Neuronal stem cell (in vitro differentiated cells): ENCODE results near the gene RAB3IP.

ENCODE experiments used
- DNase-seq: peaks from one replicate; pipeline ENCODE4 v3.0.0-alpha.2; 2013; ENCODE audit warnings: low spot score
- H2AFZ ChIP-seq: one replicate; pipeline ENCODE4 v1.6.1; 2013; ENCODE audit warnings: mild to moderate bottlenecking, low read length, inconsistent platforms
- H2AK5ac ChIP-seq: 2 replicates; pipeline ENCODE4 v1.6.1; 2013; ENCODE audit warnings: low read depth, mild to moderate bottlenecking, inconsistent platforms, low read length, moderate library complexity, mixed read lengths
- H2BK120ac ChIP-seq: 2 replicates; pipeline ENCODE4 v1.6.1; 2013; ENCODE audit warnings: low read depth, mild to moderate bottlenecking, inconsistent platforms, low read length, moderate library complexity, mixed read lengths
- H2BK12ac ChIP-seq: one replicate; pipeline ENCODE4 v1.6.1; 2013; ENCODE audit warnings: low read length, inconsistent platforms
- H2BK15ac ChIP-seq: 2 replicates; pipeline ENCODE4 v1.6.1; 2013; ENCODE audit warnings: mild to moderate bottlenecking, low read length, inconsistent platforms, mixed read lengths
- H2BK5ac ChIP-seq: one replicate; pipeline ENCODE4 v1.6.1; 2013; ENCODE audit warnings: inconsistent platforms, mild to moderate bottlenecking, low read length, moderate library complexity
- H3K14ac ChIP-seq: one replicate; pipeline ENCODE4 v1.6.1; 2013; ENCODE audit warnings: low read length, inconsistent platforms
- H3K18ac ChIP-seq: 2 replicates; pipeline ENCODE4 v1.6.1; 2013; ENCODE audit warnings: low read length, inconsistent platforms
- H3K23ac ChIP-seq: 2 replicates; pipeline ENCODE4 v1.6.1; 2013; ENCODE audit warnings: low read depth, mild to moderate bottlenecking, mixed read lengths, low read length, inconsistent platforms; ENCODE audit not compliant: poor library complexity
- H3K27ac ChIP-seq: replicated peaks from 3 replicates; pipeline ENCODE4 v1.5.1; 2013; ENCODE audit warnings: low read length, inconsistent platforms
- H3K27me3 ChIP-seq, 3 experiments: 2 replicates each; pipeline ENCODE4 v1.6.1; 2013; ENCODE audit warnings: low read length in 3 of 3, mild to moderate bottlenecking in 2 of 3, inconsistent platforms in 1 of 3, low read depth in 1 of 3, mixed read lengths in 1 of 3, moderate library complexity in 1 of 3; ENCODE audit not compliant: control insufficient read depth in 3 of 3, insufficient read depth in 3 of 3
- H3K36me3 ChIP-seq, 2 donors: replicated peaks in 1 of 2; 2 replicates each; pipeline ENCODE4 v1.6.1; 2013; ENCODE audit warnings: low read length in 2 of 2; ENCODE audit not compliant: control insufficient read depth in 2 of 2, insufficient read depth in 2 of 2
- H3K4ac ChIP-seq: 2 replicates; pipeline ENCODE4 v1.6.1; 2013; ENCODE audit warnings: inconsistent platforms, mild to moderate bottlenecking, low read length, moderate library complexity
- H3K4me1 ChIP-seq, 2 donors: 1 replicate in 1 of 2; 2 replicates in 1 of 2; pipeline ENCODE4 v1.6.1; 2013; ENCODE audit warnings: low read length in 2 of 2, low read depth in 1 of 2; ENCODE audit not compliant: control insufficient read depth in 2 of 2, insufficient read depth in 1 of 2
- H3K4me2 ChIP-seq: one replicate; pipeline ENCODE4 v1.6.1; 2013; ENCODE audit warnings: mild to moderate bottlenecking, low read length, inconsistent platforms; ENCODE audit not compliant: insufficient read depth, poor library complexity, severe bottlenecking
- H3K4me3 ChIP-seq, 2 donors: 2 replicates each; pipeline ENCODE4 v1.5.1; 2013; ENCODE audit warnings: low read length in 2 of 2, mild to moderate bottlenecking in 2 of 2, inconsistent platforms in 1 of 2, moderate library complexity in 1 of 2
- H3K79me1 ChIP-seq: one replicate; pipeline ENCODE4 v1.6.1; 2013; ENCODE audit warnings: low read depth, mild to moderate bottlenecking, inconsistent platforms, low read length, moderate library complexity
- H3K9ac ChIP-seq: one replicate; pipeline ENCODE4 v1.6.1; 2013; ENCODE audit warnings: mild to moderate bottlenecking, low read depth, low read length, inconsistent platforms; ENCODE audit not compliant: poor library complexity
- H3K9me3 ChIP-seq, 2 donors: replicated peaks in 1 of 2; 2 replicates each; pipeline versions ENCODE3 to v1.6.1; 2013; ENCODE audit warnings: low read length in 2 of 2, mild to moderate bottlenecking in 2 of 2, inconsistent platforms in 1 of 2, low read depth in 1 of 2, mixed read lengths in 1 of 2, moderate library complexity in 1 of 2; ENCODE audit not compliant: control insufficient read depth in 2 of 2, insufficient read depth in 1 of 2
- H4K8ac ChIP-seq: one replicate; pipeline ENCODE4 v1.6.1; 2013; ENCODE audit warnings: low read depth, mild to moderate bottlenecking, inconsistent platforms, low read length, moderate library complexity
- H4K91ac ChIP-seq: one replicate; pipeline ENCODE4 v1.6.1; 2013; ENCODE audit warnings: low read length, low read depth, mild to moderate bottlenecking, inconsistent platforms; ENCODE audit not compliant: poor library complexity
- WGBS, 2 donors: extraction: QIAGEN DNeasy Blood & Tissue Kit; methylation state at CpG; one replicate each; pipeline ENCODE4 v1.1.7; 2013; ENCODE audit warnings: missing lambda C conversion rate in 2 of 2, mixed read lengths in 1 of 2; ENCODE audit not compliant: insufficient read length in 2 of 2, insufficient replicate concordance in 1 of 2; ENCODE audit errors: extremely low coverage in 2 of 2; 5-methylcytosine and 5-hydroxymethylcytosine counted together

RAB3IP gene

DNA sequence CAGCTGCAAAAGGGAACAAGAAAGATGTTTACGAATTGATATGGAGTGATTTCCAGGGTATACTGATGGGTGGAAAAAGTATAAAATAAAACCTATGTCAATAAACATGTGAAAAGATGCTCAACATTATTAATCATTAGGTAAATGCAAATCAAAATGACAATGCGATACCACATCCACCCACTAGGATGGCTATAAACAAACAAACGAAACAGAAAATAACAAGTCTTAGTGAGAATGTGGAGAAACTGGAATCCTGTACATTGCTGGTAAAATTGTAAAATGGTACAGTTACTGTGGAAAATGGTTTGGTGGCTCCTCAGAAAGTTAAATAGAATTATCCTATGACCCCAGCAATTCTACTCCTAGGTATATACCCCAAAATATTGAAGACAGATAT lies 30.0 kb upstream of the RAB3IP start:
- H2BK15ac ChIP-seq, result no peak overlapping the region

DNA sequence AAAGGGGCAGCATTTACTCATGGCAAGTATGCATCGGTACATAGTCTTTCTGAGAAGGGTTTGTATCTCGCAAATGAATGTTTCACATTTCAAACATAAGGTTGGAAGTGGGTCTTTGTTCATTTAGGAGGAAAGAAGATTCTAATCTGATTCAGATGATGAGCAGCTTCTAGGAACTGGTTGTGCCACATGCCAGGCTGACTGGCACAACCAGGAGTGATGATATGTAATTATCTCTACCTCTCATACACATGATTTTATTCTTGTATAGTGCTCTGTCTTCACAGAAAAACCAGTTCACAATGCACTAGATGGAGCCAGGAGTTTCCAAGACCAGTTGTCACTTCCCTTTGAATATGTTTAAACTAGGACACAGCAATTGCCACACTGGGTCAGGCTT lies 25.8 kb upstream of the RAB3IP start:
- no peak overlapping the region for H3K14ac ChIP-seq

More for the DNA sequence above, 30.0 kb upstream of the RAB3IP start:
- Histone ChIP-seq H3K9ac (no peak overlapping the region), H2BK12ac (no peak overlapping the region), H3K9me3 (no peaks in the 10 kb centered on the region), H2AK5ac (no peak overlapping the region), H3K4me3 (no peak overlapping the region), H4K8ac (no peak overlapping the region), H4K91ac (no peak overlapping the region), H2BK120ac (no peak overlapping the region), H3K27ac (no peak overlapping the region), H3K14ac (no peak overlapping the region), H3K4me2 (no peak overlapping the region), H3K36me3 (no peaks in the 10 kb centered on the region), H2AFZ (no peak overlapping the region), H3K79me1 (no peaks in the 10 kb centered on the region), H3K4me1 (no peaks in the 10 kb centered on the region), H3K4ac (no peak overlapping the region), H3K18ac (no peak overlapping the region), H3K27me3 (no peaks in the 10 kb centered on the region), H2BK5ac (no peak overlapping the region), H3K23ac (no peak overlapping the region)
- no CpG with 5 or more reads among the region's 3 CpGs for WGBS, 2 donors
- DNase-seq, result no peak

DNA sequence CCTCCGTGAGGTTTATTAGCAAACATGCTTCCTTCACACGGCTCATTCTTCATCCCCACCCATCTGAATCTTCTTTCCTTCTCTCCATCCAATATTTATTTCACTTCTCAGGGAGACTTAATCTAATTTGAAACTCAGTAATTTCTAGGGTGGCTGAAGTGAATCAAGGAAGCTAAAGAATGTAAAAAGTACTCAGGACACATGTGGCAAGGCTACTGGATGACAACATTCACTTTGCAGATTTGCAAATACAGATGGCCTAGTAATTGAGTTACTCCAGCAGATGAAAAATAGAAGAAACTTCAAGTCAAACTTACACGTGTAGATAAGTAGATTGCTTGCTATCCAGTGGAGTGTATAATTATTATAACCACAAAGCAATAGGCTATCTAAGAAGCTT lies 24.1 kb upstream of the RAB3IP start:
- no peaks in the 10 kb centered on the region for H3K79me1 ChIP-seq
- WGBS, 2 donors, result no CpG with 5 or more reads among the region's 3 CpGs
- H3K14ac ChIP-seq, result no peak overlapping the region
- no peak overlapping the region for H3K27ac ChIP-seq
- no peak overlapping the region for H2BK120ac ChIP-seq
- no peaks in the 10 kb centered on the region for H3K36me3 ChIP-seq
- H3K9me3 ChIP-seq, result no peaks in the 10 kb centered on the region
- H2AK5ac ChIP-seq, result no peak overlapping the region
- no peak overlapping the region for H3K4ac ChIP-seq
- H2BK5ac ChIP-seq, result no peak overlapping the region
- H2BK15ac ChIP-seq, result no peak overlapping the region
- H3K18ac ChIP-seq, result no peak overlapping the region
- no peak overlapping the region for H3K4me2 ChIP-seq
- H4K8ac ChIP-seq, result no peak overlapping the region
- H3K4me1 ChIP-seq, result no peaks in the 10 kb centered on the region
- no peaks in the 10 kb centered on the region for H3K27me3 ChIP-seq
- H2AFZ ChIP-seq, result no peak overlapping the region
- no peak overlapping the region for H3K4me3 ChIP-seq
- no peak overlapping the region for H3K23ac ChIP-seq
- no peak overlapping the region for H2BK12ac ChIP-seq
- H3K9ac ChIP-seq, result no peak overlapping the region
- no peak for DNase-seq
- H4K91ac ChIP-seq, result no peak overlapping the region

More for the DNA sequence above, 25.8 kb upstream of the RAB3IP start:
- no peak overlapping the region for H2BK15ac ChIP-seq
- no peak overlapping the region for H2AK5ac ChIP-seq
- DNase-seq, result no peak
- H3K27me3 ChIP-seq, result no peaks in the 10 kb centered on the region
- no peak overlapping the region for H4K8ac ChIP-seq
- WGBS, 2 donors, result no CpG with 5 or more reads among the region's 2 CpGs
- H3K4me2 ChIP-seq, result no peak overlapping the region
- H3K18ac ChIP-seq, result no peak overlapping the region
- no peak overlapping the region for H2BK5ac ChIP-seq
- no peak overlapping the region for H3K9ac ChIP-seq
- H3K79me1 ChIP-seq, result no peaks in the 10 kb centered on the region
- H3K4ac ChIP-seq, result no peak overlapping the region
- H2AFZ ChIP-seq, result no peak overlapping the region
- H3K23ac ChIP-seq, result no peak overlapping the region
- H3K4me1 ChIP-seq, result no peaks in the 10 kb centered on the region
- H2BK120ac ChIP-seq, result no peak overlapping the region
- no peak overlapping the region for H2BK12ac ChIP-seq
- no peak overlapping the region for H4K91ac ChIP-seq
- no peak overlapping the region for H3K4me3 ChIP-seq
- no peaks in the 10 kb centered on the region for H3K36me3 ChIP-seq
- no peaks in the 10 kb centered on the region for H3K9me3 ChIP-seq
- H3K27ac ChIP-seq, result no peak overlapping the region

DNA sequence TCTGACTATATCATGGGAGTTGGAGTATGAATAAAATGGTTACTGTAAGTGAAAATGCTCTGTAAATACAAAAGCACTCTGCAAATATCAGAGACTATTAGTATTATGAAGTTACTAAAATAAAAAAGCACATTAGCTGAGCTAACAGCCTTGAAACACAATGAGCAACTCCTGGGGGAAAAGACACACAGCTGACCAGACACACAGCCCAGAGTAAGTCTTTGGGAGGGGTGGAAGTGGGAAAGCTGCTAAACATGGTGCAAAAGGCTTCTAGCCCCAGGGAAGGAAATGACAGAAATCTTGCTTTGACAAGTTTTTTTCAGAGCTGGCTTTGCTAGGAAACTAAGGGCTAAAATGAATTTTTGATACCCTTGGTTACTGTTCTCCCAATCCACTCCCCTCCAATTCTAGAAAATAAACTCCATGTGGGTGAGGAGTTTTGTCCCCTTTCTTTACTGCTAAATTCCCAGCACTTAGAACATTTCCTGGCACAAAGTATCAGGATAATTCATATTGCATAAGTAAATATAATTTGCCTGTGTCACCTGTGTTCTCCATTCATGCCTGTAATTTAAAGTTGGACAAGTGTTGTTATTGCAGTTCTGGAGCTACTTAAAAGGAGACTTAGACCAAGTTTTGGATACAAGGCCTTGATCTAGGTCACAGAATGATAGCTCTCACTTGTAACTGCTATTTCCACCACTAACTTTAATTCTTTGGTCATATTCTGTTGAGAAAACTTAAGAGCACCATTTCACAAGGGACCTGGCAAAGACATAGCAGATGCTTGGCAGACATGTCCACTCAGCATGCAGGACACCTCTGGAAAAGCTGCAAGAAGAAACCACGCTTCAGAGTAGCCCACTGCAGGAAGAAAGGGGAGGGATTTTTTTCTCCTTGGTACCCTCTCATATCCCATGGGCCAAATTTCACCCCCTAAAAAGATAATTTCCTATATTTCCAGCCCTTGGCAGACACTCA lies 19.0 kb upstream of the RAB3IP start:
- Histone ChIP-seq H2BK15ac (no peak overlapping the region), H2BK12ac (no peak overlapping the region), H3K27ac (no peak overlapping the region), H3K18ac (no peak overlapping the region), H3K4me3 (no peak overlapping the region), H3K27me3 (peaks cover 0 to 5% (median 0%) of the 10 kb centered on the region in 3 experiments), H3K79me1 (no peaks in the 10 kb centered on the region), H3K9ac (no peak overlapping the region), H3K4me1 (no peaks in the 10 kb centered on the region), H2BK120ac (no peak overlapping the region), H2AK5ac (no peak overlapping the region), H3K4ac (no peak overlapping the region), H4K91ac (no peak overlapping the region), H3K23ac (no peak overlapping the region), H3K14ac (no peak overlapping the region), H4K8ac (no peak overlapping the region), H3K9me3 (no peaks in the 10 kb centered on the region), H3K36me3 (no peaks in the 10 kb centered on the region), H3K4me2 (no peak overlapping the region), H2BK5ac (no peak overlapping the region), H2AFZ (no peak overlapping the region)
- DNase-seq, result no peak
- WGBS, 2 donors, result no CpG with 5 or more reads among the region's 1 CpG
